NT2/D1 (cell line): ENCODE data around the gene GREB1.

ENCODE experiments used
- YY1 ChIP-seq: IDR thresholded peaks from 2 replicates; pipeline ENCODE4 v1.6.1; 2011; ENCODE audit not compliant: insufficient read length, insufficient read depth
- ZNF274 ChIP-seq: IDR thresholded peaks from 2 replicates; pipeline ENCODE4 v1.6.1; 2011; ENCODE audit warnings: mild to moderate bottlenecking, low read depth, low read length

DNA sequence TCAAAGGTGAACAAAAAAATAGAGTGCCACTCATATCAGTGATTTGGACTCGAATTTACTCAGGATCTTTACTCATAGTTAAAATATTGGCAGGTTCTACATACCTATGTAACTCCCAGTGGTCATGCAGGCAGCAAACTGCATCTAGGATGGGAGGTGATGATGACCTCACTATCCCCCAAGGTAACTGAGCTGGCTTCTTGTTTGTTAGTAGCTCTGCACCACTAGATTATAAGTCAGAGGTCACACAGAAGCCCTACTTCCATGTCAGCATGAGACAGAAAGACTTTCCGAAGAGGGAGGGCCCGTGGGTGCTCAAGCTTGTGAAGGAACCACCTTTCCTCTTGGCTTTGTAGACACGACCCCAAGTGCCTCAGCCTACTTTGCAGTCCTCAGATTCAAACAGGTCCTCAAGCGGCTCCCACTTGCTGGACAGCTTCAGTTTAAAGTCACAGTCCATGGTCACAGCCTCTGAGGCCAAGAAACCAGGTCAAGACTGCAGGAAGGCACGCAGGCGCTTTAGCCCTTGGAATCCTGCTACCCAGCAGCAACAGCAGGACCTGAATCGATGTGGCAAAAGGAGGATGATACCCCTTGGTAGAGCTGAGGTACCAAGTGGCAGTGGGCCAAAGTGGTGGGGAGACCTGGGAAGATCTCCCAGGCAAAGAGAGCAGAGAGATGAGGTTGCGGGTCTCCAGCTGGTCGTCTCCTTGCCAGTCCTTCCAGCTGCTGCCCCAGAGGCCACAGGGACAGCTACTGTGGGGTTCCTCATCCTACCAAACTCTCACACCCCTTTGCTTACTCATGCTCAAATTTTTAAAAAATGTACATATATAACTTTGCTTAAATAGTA lies 131.9 kb downstream of the GREB1 start:
- TF ChIP-seq YY1 (no peak), ZNF274 (no peak)
